Measurements from ENCODE around the gene SIL1. TPM values are rescaled to one million over a fixed set of nuclear protein-coding genes. Genes with fewer than 3 reads are reported as not detected.

The SIL1 gene
- total RNA-seq, 1 experiment from 2014 or later = 10.7 TPM

GRCh38 chr5:139104577-139105276, 93.4 kb downstream of the SIL1 start (continued):
- no peak for TF ChIP-seq ZNF281 (CRISPR knock-in tag; IDR thresholded peaks at IDR 0.05)
- TF ChIP-seq IRF2 (CRISPR knock-in tag; IDR thresholded peaks at IDR 0.05; ENCODE audit: borderline replicate concordance, low read depth) = no peak
- TF ChIP-seq, protein P1, sequence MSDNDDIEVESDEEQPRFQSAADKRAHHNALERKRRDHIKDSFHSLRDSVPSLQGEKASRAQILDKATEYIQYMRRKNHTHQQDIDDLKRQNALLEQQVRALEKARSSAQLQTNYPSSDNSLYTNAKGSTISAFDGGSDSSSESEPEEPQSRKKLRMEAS (CRISPR knock-in tag; IDR thresholded peaks at IDR 0.05) = no peak
- TF ChIP-seq, protein P2, sequence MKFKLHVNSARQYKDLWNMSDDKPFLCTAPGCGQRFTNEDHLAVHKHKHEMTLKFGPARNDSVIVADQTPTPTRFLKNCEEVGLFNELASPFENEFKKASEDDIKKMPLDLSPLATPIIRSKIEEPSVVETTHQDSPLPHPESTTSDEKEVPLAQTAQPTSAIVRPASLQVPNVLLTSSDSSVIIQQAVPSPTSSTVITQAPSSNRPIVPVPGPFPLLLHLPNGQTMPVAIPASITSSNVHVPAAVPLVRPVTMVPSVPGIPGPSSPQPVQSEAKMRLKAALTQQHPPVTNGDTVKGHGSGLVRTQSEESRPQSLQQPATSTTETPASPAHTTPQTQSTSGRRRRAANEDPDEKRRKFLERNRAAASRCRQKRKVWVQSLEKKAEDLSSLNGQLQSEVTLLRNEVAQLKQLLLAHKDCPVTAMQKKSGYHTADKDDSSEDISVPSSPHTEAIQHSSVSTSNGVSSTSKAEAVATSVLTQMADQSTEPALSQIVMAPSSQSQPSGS (CRISPR knock-in tag; IDR thresholded peaks at IDR 0.05; ENCODE audit: borderline replicate concordance, low read depth) = no peak
- no peak for TF ChIP-seq ZBTB21 (CRISPR knock-in tag; IDR thresholded peaks at IDR 0.05; ENCODE audit: borderline replicate concordance)
- no peak for TF ChIP-seq TEAD4 (CRISPR knock-in tag; IDR thresholded peaks at IDR 0.05)
- TF ChIP-seq HMGA2 (CRISPR knock-in tag; IDR thresholded peaks at IDR 0.05) = no peak
- no peak for TF ChIP-seq ZNF138 (CRISPR knock-in tag; conservative IDR thresholded peaks at IDR 0.05)
- no peak for TF ChIP-seq TEAD1 (CRISPR knock-in tag; IDR thresholded peaks at IDR 0.05)
- TF ChIP-seq NFYB (CRISPR knock-in tag; conservative IDR thresholded peaks at IDR 0.05; ENCODE audit: low read depth) = no peak

GRCh38 chr5:139103762-139104161, 94.4 kb downstream of the SIL1 start:
- H3K4me1 Mint-ChIP-seq = peaks cover 45% of the 10 kb centered on the region
- CTCF ChIA-PET = no interaction called here

DNA sequence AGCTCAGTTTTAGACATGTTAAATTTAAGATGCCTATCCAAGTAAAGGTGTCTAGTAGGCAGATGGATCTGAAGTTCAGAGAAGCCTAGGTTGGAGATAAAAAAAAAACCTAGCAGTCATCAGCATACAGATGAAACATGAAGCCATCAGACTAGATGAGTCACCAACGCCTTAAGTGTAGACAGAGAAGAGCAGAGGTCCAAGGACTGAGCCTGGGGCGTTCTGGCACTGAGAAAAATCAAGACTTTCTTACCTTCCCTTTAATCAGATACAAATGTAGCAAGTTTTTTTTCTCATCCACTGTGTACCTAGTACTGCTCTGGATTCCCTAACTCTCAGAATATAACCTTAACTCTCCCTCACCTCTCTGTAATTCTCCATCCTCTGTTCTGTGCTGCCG, 97.3 kb downstream of the SIL1 start:
- H3K36me3 Mint-ChIP-seq = no peaks in the 10 kb centered on the region
- H3K4me3 Mint-ChIP-seq = no peak overlapping the region
- no peak for DNase-seq (ENCODE audit: low spot score)
- ChIA-PET POLR2A (no interaction called here), CTCF (interaction anchor here (1.5 kb wide), 1 partner anchor 311 kb away, joined by 8 read pairs; no protein-coding TSS in a partner anchor)
- H3K27ac Mint-ChIP-seq = no peak overlapping the region
- peaks cover 27% of the 10 kb centered on the region for H3K4me1 Mint-ChIP-seq
- no peak for ATAC-seq
- TF ChIP-seq ETV6 (CRISPR knock-in tag; IDR thresholded peaks at IDR 0.05) (no peak), ZNF219 (CRISPR knock-in tag; IDR thresholded peaks at IDR 0.05; ENCODE audit: borderline replicate concordance) (no peak), CBFB (CRISPR knock-in tag; IDR thresholded peaks at IDR 0.05; ENCODE audit: low read depth) (no peak), TEAD4 (CRISPR knock-in tag; IDR thresholded peaks at IDR 0.05) (no peak), TP53 (CRISPR knock-in tag; IDR thresholded peaks at IDR 0.05) (no peak)
- no peaks in the 10 kb centered on the region for H3K27me3 Mint-ChIP-seq (ENCODE audit: low read depth)
- no peaks in the 10 kb centered on the region for H3K9me3 Mint-ChIP-seq

More at GRCh38 chr5:139103762-139104161, 94.4 kb downstream of the SIL1 start:
- POLR2A ChIA-PET = no interaction called here
- no peak for DNase-seq (ENCODE audit: low spot score)
- Mint-ChIP-seq H3K27ac (no peak overlapping the region), H3K36me3 (no peaks in the 10 kb centered on the region), H3K27me3 (ENCODE audit: low read depth) (no peaks in the 10 kb centered on the region), H3K9me3 (no peaks in the 10 kb centered on the region), H3K4me3 (no peak overlapping the region)
- TF ChIP-seq MYBL2 (CRISPR knock-in tag; IDR thresholded peaks at IDR 0.05) (no peak), NFATC4 (CRISPR knock-in tag; IDR thresholded peaks at IDR 0.05) (no peak), NR3C1 (CRISPR knock-in tag; conservative IDR thresholded peaks at IDR 0.05; ENCODE audit: low read depth) (no peak), KAT7 (CRISPR knock-in tag; IDR thresholded peaks at IDR 0.05; ENCODE audit: borderline replicate concordance) (no peak), PRRX2 (CRISPR knock-in tag; IDR thresholded peaks at IDR 0.05) (no peak)
- TF ChIP-seq, protein P3, sequence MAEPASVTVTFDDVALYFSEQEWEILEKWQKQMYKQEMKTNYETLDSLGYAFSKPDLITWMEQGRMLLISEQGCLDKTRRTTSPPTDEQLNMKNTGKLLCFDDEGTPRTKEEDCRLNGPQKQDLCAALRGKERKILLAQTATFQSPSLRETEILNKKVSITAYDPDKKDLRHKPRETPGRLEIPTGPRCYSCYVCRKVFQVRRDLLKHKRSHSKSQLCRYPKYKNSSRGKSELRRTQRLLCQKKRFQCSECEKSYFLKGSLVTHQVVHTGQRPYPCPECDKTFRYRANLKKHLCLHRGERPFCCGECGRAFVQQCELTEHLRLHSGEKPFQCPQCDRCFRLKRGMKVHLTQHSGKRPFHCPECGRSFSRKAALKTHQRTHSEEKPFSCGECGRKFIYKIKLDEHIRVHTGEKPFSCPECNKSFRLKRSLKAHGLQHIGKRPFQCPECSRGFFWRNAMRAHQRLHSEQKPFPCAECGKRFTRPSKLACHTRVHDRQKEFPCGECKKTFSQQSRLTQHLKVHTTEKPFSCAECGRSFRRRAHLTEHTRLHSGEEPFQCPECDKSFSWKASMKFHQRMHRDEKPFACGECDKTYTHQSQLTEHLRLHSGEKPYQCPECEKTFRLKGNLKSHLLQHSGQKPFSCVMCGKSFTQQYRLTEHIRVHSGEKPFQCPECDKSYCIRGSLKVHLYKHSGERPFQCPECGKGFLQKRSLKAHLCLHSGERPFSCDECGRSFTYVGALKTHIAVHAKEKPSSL (CRISPR knock-in tag; conservative IDR thresholded peaks at IDR 0.05) = no peak
- ATAC-seq = no peak

Data from WTC11 (cell line).